Measurements from ENCODE around the gene PAFAH2. TPM values are rescaled to one million over a fixed set of nuclear protein-coding genes. Genes with fewer than 3 reads are reported as not detected.

Gene PAFAH2
- total and polyA plus RNA-seq, 4 donors: 9.0 to 13.8 (median 10.8) TPM

DNA sequence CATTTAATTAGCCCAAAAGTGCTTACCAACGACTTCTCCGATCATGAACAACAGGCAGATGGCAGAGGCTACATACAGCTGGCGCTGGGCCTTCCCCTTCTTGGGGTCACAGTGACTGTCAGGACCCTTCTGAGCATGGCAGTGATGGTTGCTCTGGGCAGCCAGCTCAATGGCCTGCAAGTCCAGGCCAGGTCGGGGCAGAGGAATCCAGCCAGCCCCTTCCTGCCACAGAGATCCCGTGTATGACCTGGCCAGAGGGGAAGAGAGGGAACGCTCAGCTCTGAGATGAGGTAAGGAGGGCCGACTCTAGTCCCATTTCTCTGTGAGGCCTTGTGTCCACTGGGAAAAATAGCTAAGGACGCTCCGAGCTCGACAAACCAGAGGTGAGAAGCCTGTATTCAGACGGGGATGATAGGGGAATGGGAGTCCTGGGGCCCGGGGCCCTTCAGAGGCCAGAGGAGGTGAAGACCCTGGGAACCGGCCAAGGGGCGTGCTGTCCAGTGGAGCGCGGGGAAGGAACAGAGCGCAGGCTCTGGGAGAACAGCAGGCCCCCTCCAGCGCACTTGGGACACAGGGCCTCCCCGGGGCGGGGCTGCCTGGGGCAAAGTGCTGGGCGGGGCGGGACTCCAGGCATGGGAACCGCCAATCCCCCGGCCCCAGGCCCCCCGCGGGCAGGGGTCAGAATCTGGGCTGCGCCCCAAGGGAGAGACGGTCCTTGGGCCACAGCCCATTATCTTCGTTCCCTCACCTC lies 47.3 kb upstream of the PAFAH2 start:
- no peak for DNase-seq (ENCODE audit: low spot score)
- TF ChIP-seq, protein P1, sequence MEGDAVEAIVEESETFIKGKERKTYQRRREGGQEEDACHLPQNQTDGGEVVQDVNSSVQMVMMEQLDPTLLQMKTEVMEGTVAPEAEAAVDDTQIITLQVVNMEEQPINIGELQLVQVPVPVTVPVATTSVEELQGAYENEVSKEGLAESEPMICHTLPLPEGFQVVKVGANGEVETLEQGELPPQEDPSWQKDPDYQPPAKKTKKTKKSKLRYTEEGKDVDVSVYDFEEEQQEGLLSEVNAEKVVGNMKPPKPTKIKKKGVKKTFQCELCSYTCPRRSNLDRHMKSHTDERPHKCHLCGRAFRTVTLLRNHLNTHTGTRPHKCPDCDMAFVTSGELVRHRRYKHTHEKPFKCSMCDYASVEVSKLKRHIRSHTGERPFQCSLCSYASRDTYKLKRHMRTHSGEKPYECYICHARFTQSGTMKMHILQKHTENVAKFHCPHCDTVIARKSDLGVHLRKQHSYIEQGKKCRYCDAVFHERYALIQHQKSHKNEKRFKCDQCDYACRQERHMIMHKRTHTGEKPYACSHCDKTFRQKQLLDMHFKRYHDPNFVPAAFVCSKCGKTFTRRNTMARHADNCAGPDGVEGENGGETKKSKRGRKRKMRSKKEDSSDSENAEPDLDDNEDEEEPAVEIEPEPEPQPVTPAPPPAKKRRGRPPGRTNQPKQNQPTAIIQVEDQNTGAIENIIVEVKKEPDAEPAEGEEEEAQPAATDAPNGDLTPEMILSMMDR (IDR thresholded peaks at IDR 0.05; ENCODE audit: low read depth, low read length, missing input control): no peak
- TF ChIP-seq SP1 (IDR thresholded peaks at IDR 0.05): no peak
- no peak for TF ChIP-seq GABPA (IDR thresholded peaks at IDR 0.05 in 1 of 2, conservative IDR thresholded peaks at IDR 0.05 in 1 of 2)
- no peak for TF ChIP-seq NR2F2 (IDR thresholded peaks at IDR 0.05)
- TF ChIP-seq FOXA2 (IDR thresholded peaks at IDR 0.05): no peak
- TF ChIP-seq EGR1 (IDR thresholded peaks at IDR 0.05; ENCODE audit: low read depth in 2 of 2): no peak
- TF ChIP-seq RAD21 (IDR thresholded peaks at IDR 0.05): no peak
- TF ChIP-seq RXRA (IDR thresholded peaks at IDR 0.05): no peak
- no peak for TF ChIP-seq YY1 (IDR thresholded peaks at IDR 0.05)
- TF ChIP-seq, protein P2, sequence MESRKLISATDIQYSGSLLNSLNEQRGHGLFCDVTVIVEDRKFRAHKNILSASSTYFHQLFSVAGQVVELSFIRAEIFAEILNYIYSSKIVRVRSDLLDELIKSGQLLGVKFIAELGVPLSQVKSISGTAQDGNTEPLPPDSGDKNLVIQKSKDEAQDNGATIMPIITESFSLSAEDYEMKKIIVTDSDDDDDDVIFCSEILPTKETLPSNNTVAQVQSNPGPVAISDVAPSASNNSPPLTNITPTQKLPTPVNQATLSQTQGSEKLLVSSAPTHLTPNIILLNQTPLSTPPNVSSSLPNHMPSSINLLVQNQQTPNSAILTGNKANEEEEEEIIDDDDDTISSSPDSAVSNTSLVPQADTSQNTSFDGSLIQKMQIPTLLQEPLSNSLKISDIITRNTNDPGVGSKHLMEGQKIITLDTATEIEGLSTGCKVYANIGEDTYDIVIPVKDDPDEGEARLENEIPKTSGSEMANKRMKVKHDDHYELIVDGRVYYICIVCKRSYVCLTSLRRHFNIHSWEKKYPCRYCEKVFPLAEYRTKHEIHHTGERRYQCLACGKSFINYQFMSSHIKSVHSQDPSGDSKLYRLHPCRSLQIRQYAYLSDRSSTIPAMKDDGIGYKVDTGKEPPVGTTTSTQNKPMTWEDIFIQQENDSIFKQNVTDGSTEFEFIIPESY (IDR thresholded peaks at IDR 0.05): no peak
- TF ChIP-seq, protein P3, sequence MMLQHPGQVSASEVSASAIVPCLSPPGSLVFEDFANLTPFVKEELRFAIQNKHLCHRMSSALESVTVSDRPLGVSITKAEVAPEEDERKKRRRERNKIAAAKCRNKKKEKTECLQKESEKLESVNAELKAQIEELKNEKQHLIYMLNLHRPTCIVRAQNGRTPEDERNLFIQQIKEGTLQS (IDR thresholded peaks at IDR 0.05): no peak
- no peak for TF ChIP-seq TAF1 (conservative IDR thresholded peaks at IDR 0.05)
- H3K9me3 ChIP-seq (ENCODE audit: control insufficient read depth in 4 of 4, low read length in 3 of 4): no peaks in the 10 kb centered on the region
- 31% methylated on average over 29 of the region's 29 CpGs for WGBS
- H3K9ac ChIP-seq (ENCODE audit: low read depth in 1 of 2, low read length in 2 of 2): no peak overlapping the region
- H3K4me3 ChIP-seq (ENCODE audit: low read depth in 1 of 3, low read length in 3 of 3): peak overlapping the region in 1 of 3 donors; percentile 8
- no peak overlapping the region for H3K27ac ChIP-seq (ENCODE audit: low read depth in 1 of 2, low read length in 2 of 2)
- no peaks in the 10 kb centered on the region for H3K36me3 ChIP-seq (ENCODE audit: control insufficient read depth in 4 of 4, insufficient read depth in 3 of 4, low read depth in 1 of 4, low read length in 3 of 4)
- peaks cover 0 to 17% (median 8%) of the 10 kb centered on the region in 4 donors for H3K27me3 ChIP-seq (ENCODE audit: control insufficient read depth in 4 of 4, insufficient read depth in 4 of 4, low read length in 3 of 4)
- H3K4me1 ChIP-seq (ENCODE audit: control insufficient read depth in 4 of 4, insufficient read depth in 4 of 4, low read length in 3 of 4): peaks cover 7 to 14% (median 9%) of the 10 kb centered on the region in 4 donors

DNA sequence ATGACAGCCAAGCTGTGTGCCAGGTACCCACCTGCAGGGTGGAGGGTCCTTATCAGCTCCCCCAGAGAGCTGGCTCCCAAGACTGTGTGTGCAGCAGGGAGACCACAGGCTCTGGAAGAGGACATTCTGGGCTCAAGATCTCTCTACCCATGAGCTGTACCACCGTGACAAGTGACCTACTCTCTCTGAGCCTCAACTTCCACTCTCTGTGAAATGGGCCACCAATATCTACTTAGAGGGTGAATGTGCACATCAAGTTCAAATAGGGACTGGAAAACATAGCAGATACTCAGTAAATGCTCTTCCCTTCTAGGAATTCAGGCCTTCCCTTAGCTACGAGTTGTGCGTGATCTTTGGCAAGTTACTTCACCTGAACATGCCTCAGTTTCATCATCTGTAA lies 46.6 kb upstream of the PAFAH2 start:
- no peak overlapping the region for H3K27ac ChIP-seq (ENCODE audit: low read depth in 1 of 2, low read length in 2 of 2)
- no peak overlapping the region for H3K9ac ChIP-seq (ENCODE audit: low read depth in 1 of 2, low read length in 2 of 2)
- H3K9me3 ChIP-seq (ENCODE audit: control insufficient read depth in 4 of 4, low read length in 3 of 4): no peaks in the 10 kb centered on the region
- no peak for TF ChIP-seq SP1 (IDR thresholded peaks at IDR 0.05)
- TF ChIP-seq, protein P1 (IDR thresholded peaks at IDR 0.05; ENCODE audit: low read depth, low read length, missing input control): no peak
- TF ChIP-seq NR2F2 (IDR thresholded peaks at IDR 0.05): no peak
- TF ChIP-seq JUND (IDR thresholded peaks at IDR 0.05): no peak
- TF ChIP-seq, protein P2 (IDR thresholded peaks at IDR 0.05): no peak
- no peak for TF ChIP-seq TAF1 (conservative IDR thresholded peaks at IDR 0.05)
- no peak for TF ChIP-seq HNF4G (IDR thresholded peaks at IDR 0.05)
- TF ChIP-seq HNF4A (conservative IDR thresholded peaks at IDR 0.05): no peak
- no peak for TF ChIP-seq EGR1 (IDR thresholded peaks at IDR 0.05; ENCODE audit: low read depth in 2 of 2)
- TF ChIP-seq RXRA (IDR thresholded peaks at IDR 0.05): no peak
- TF ChIP-seq FOXA2 (IDR thresholded peaks at IDR 0.05): no peak
- TF ChIP-seq, protein P4, sequence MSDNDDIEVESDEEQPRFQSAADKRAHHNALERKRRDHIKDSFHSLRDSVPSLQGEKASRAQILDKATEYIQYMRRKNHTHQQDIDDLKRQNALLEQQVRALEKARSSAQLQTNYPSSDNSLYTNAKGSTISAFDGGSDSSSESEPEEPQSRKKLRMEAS (IDR thresholded peaks at IDR 0.05): no peak
- no peak for TF ChIP-seq FOXA1 (IDR thresholded peaks at IDR 0.05)
- TF ChIP-seq, protein P3 (IDR thresholded peaks at IDR 0.05): no peak
- TF ChIP-seq RAD21 (IDR thresholded peaks at IDR 0.05): no peak
- no peak for TF ChIP-seq GABPA (IDR thresholded peaks at IDR 0.05 in 1 of 2, conservative IDR thresholded peaks at IDR 0.05 in 1 of 2)
- WGBS: 92% methylated on average over 3 of the region's 3 CpGs
- no peaks in the 10 kb centered on the region for H3K36me3 ChIP-seq (ENCODE audit: control insufficient read depth in 4 of 4, insufficient read depth in 3 of 4, low read depth in 1 of 4, low read length in 3 of 4)
- DNase-seq (ENCODE audit: low spot score): no peak
- peaks cover 0 to 17% (median 8%) of the 10 kb centered on the region in 4 donors for H3K27me3 ChIP-seq (ENCODE audit: control insufficient read depth in 4 of 4, insufficient read depth in 4 of 4, low read length in 3 of 4)
- H3K4me1 ChIP-seq (ENCODE audit: control insufficient read depth in 4 of 4, insufficient read depth in 4 of 4, low read length in 3 of 4): peaks cover 7 to 14% (median 9%) of the 10 kb centered on the region in 4 donors
- H3K4me3 ChIP-seq (ENCODE audit: low read depth in 1 of 3, low read length in 3 of 3): no peak overlapping the region

All from liver (tissue), 9 donors.